NCI-H1092 (cell line): ENCODE measurements around the gene HAUS2.
"Not testable (repeated sequence)": the region's sequence is repeated elsewhere in the genome, so short reads cannot be mapped to it uniquely, and the experiment has no call there.

ENCODE experiments used
- DNase-seq: peaks from one replicate; lab custom pipeline; 2025; lab: John Stamatoyannopoulos, UW

Gene HAUS2

GRCh38 chr15:42576040-42576594 lies 27.5 kb downstream of the HAUS2 start:
- DNase-seq = no peak

GRCh38 chr15:42576776-42577175 lies 28.1 kb downstream of the HAUS2 start:
- DNase-seq = no peak

GRCh38 chr15:42577514-42578031 lies 28.9 kb downstream of the HAUS2 start:
- no peak for DNase-seq

- DNase-seq = no peak
Observed at GRCh38 chr15:42578984-42579537, 30.4 kb downstream of the HAUS2 start.

GRCh38 chr15:42581272-42581730 lies 32.7 kb downstream of the HAUS2 start:
- peak; percentile 73 for DNase-seq

GRCh38 chr15:42582569-42583375 lies 34.1 kb downstream of the HAUS2 start:
- no peak for DNase-seq

- no peak for DNase-seq
Observed at GRCh38 chr15:42584031-42584765, 35.6 kb downstream of the HAUS2 start.

GRCh38 chr15:42590619-42591237 lies 42.1 kb downstream of the HAUS2 start:
- no peak for DNase-seq

GRCh38 chr15:42591238-42591934 lies 42.7 kb downstream of the HAUS2 start:
- no peak for DNase-seq

- DNase-seq = no peak
Observed at GRCh38 chr15:42592716-42593115, 44.1 kb downstream of the HAUS2 start.

GRCh38 chr15:42593143-42593542 lies 44.5 kb downstream of the HAUS2 start:
- no peak for DNase-seq

- DNase-seq = no peak
Observed at GRCh38 chr15:42594095-42594494, 45.5 kb downstream of the HAUS2 start.

GRCh38 chr15:42595626-42596240 lies 47.1 kb downstream of the HAUS2 start:
- DNase-seq = no peak

GRCh38 chr15:42601316-42601715 lies 52.7 kb downstream of the HAUS2 start:
- not testable (repeated sequence) for DNase-seq

- DNase-seq = no peak
Observed at GRCh38 chr15:42602501-42602900, 53.9 kb downstream of the HAUS2 start.

- no peak for DNase-seq
Observed at GRCh38 chr15:42603978-42604377, 55.3 kb downstream of the HAUS2 start.

- DNase-seq = no peak
Observed at GRCh38 chr15:42604894-42605744, 56.5 kb downstream of the HAUS2 start.

- no peak for DNase-seq
Observed at GRCh38 chr15:42605796-42606195, 57.2 kb downstream of the HAUS2 start.

GRCh38 chr15:42608110-42608531 lies 59.5 kb downstream of the HAUS2 start:
- no peak for DNase-seq
